GM23338 (cell line): Measurements from ENCODE around the gene CHIC2. TPM values are rescaled to one million over a fixed set of nuclear protein-coding genes. Genes with fewer than 3 reads are reported as not detected.

Experiments
- ATAC-seq: fragments of 200-7000 bp; cut with Tn5 transposase; 3 replicates; pipeline ENCODE4 v1.9.1; 2020
- DNase-seq: peaks from one replicate; pipeline ENCODE4 v3.0.0-alpha.2; 2015; ENCODE audit warnings: low spot score
- H2AFZ ChIP-seq: fragments of 200-600 bp; sonication (generic); 2 replicates; pipeline ENCODE4 v1.8.0; 2016; ENCODE audit warnings: antibody characterized with exemption, mild to moderate bottlenecking, moderate library complexity
- H3F3A ChIP-seq: fragments of 200-600 bp; sonication (generic); replicated peaks from 2 replicates; pipeline ENCODE4 v1.8.0; 2017; ENCODE audit warnings: antibody characterized with exemption, mixed run types, low read depth
- H3K27ac ChIP-seq: fragments of 200-600 bp; sonication (generic); 2 replicates; pipeline ENCODE4 v1.6.1; 2016; ENCODE audit warnings: low read depth
- H3K27me3 ChIP-seq: fragments of 200-600 bp; sonication (generic); 2 replicates; pipeline ENCODE4 v1.8.0; 2016; ENCODE audit warnings: mild to moderate bottlenecking, mixed run types, moderate library complexity; ENCODE audit not compliant: insufficient read depth
- H3K36me3 ChIP-seq: fragments of 200-600 bp; sonication (generic); 2 replicates; pipeline ENCODE4 v1.8.0; 2016; ENCODE audit warnings: mild to moderate bottlenecking; ENCODE audit not compliant: insufficient read depth
- H3K4me1 ChIP-seq: fragments of 200-600 bp; sonication (generic); 2 replicates; pipeline ENCODE4 v1.8.0; 2016; ENCODE audit warnings: mild to moderate bottlenecking, moderate library complexity; ENCODE audit not compliant: insufficient read depth
- H3K4me2 ChIP-seq: fragments of 200-600 bp; sonication (generic); 2 replicates; pipeline ENCODE4 v1.7.1; 2017; ENCODE audit warnings: mixed run types
- H3K4me3 ChIP-seq: fragments of 200-600 bp; sonication (generic); 2 replicates; pipeline ENCODE4 v1.6.1; 2016; ENCODE audit warnings: mixed run types
- H3K79me2 ChIP-seq: fragments of 200-600 bp; sonication (generic); replicated peaks from 2 replicates; pipeline ENCODE4 v1.8.0; 2017; ENCODE audit warnings: mild to moderate bottlenecking; ENCODE audit not compliant: insufficient read depth
- H3K9me2 ChIP-seq: fragments of 200-600 bp; sonication (generic); 2 replicates; pipeline ENCODE4 v1.8.0; 2017; ENCODE audit not compliant: insufficient read depth
- H4K20me1 ChIP-seq: fragments of 200-600 bp; sonication (generic); replicated peaks from 2 replicates; pipeline ENCODE4 v1.8.0; 2017; ENCODE audit warnings: mild to moderate bottlenecking; ENCODE audit not compliant: insufficient read depth
- H3K27ac Mint-ChIP-seq: 2 replicates; pipeline ENCODE4 v1.8.0; 2020; ENCODE audit warnings: inconsistent platforms, mild to moderate bottlenecking, moderate library complexity, mixed read lengths
- H3K27me3 Mint-ChIP-seq: 3 replicates; pipeline ENCODE4 v1.8.0; 2022; ENCODE audit warnings: low read depth, mild to moderate bottlenecking, moderate library complexity, mixed read lengths, inconsistent platforms; ENCODE audit not compliant: insufficient read depth, poor library complexity
- H3K36me3 Mint-ChIP-seq: 3 replicates; pipeline ENCODE4 v1.8.0; 2021; ENCODE audit warnings: low read depth, mild to moderate bottlenecking, inconsistent platforms, moderate library complexity, mixed read lengths
- H3K4me1 Mint-ChIP-seq: 3 replicates; pipeline ENCODE4 v1.8.0; 2020; ENCODE audit warnings: mild to moderate bottlenecking, inconsistent platforms, mixed read lengths
- H3K4me3 Mint-ChIP-seq: 3 replicates; pipeline ENCODE4 v1.8.0; 2021; ENCODE audit warnings: moderate library complexity, mild to moderate bottlenecking, inconsistent platforms, mixed read lengths
- H3K9me3 Mint-ChIP-seq: 3 replicates; pipeline ENCODE4 v1.8.0; 2020; ENCODE audit warnings: moderate library complexity, mild to moderate bottlenecking, inconsistent platforms, mixed read lengths
- EZH2 ChIP-seq: fragments of 200-600 bp; sonication (generic); IDR thresholded peaks from one replicate; pipeline ENCODE4 v1.8.0; 2017; ENCODE audit warnings: antibody characterized with exemption, mild to moderate bottlenecking, low read depth; ENCODE audit not compliant: unreplicated experiment
- NANOG ChIP-seq: IDR thresholded peaks from 2 replicates; pipeline ENCODE4 v1.6.1; 2016; ENCODE audit warnings: antibody characterized with exemption, borderline replicate concordance
- polyA plus RNA-seq: library from polyadenylated mRNA; unstranded; fragments of >200 nt; fragmentation: Nextera tagmentation; extraction: Ambion mirVana; gene quantifications from 2 replicates; pipeline ENCODE4 v1.2.1, GENCODE V29; 2016
- total RNA-seq: library from RNA; depleted of rRNA; stranded (reverse); fragments of >200 nt; shearing (Covaris generic); gene quantifications from 2 replicates; pipeline ENCODE4 v1.2.3, GENCODE V29; 2014
- TF ChIP-seq, protein P1 (sequence below): IDR thresholded peaks from one replicate; pipeline ENCODE4 v1.6.1; 2018; ENCODE audit warnings: antibody characterized with exemption; ENCODE audit not compliant: unreplicated experiment
- TF ChIP-seq, protein P2 (sequence below): fragments of 250-450 bp; sonication (Bioruptor Pico); IDR thresholded peaks from 2 replicates; pipeline ENCODE4 v1.5.0; 2020; ENCODE audit warnings: mild to moderate bottlenecking, moderate library complexity

CHIC2 gene
- total and polyA plus RNA-seq, 2 experiments from 2014 or later: 17.2 to 18.3 TPM

DNA sequence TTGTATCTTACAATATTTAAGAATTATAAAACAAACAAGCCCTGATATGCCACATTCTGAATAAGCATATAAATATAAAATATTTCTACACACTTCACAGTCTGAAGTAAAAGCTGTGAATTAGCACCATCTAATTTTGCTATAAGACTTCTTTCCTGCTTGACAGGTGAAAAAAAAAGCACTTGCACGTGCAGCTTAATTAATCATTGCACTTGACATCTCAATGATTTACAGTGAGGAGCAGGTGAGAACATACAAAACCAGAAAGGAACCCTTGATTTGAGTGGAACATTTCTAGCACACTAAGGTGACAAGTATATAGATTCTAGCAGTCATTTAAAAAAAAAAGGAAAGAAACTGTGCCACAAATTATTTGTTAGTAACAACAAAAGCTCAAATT is 47.9 kb downstream of the CHIC2 start:
- no peak overlapping the region for H3K27ac ChIP-seq
- no peaks in the 10 kb centered on the region for H3K36me3 Mint-ChIP-seq
- H3F3A ChIP-seq: no peaks in the 10 kb centered on the region
- no peak for DNase-seq
- H3K27ac Mint-ChIP-seq: no peak overlapping the region
- H3K9me2 ChIP-seq: no peaks in the 10 kb centered on the region
- H3K36me3 ChIP-seq: no peaks in the 10 kb centered on the region
- peaks cover 11% of the 10 kb centered on the region; the same call in 1 of the 2 replicates for H3K79me2 ChIP-seq
- peaks cover 45% of the 10 kb centered on the region for H3K4me1 Mint-ChIP-seq
- H3K27me3 Mint-ChIP-seq: no peaks in the 10 kb centered on the region
- peak overlapping the region; percentile 48; the same call in 1 of the 2 replicates for H3K4me2 ChIP-seq
- H3K4me3 ChIP-seq: no peak overlapping the region
- no peak overlapping the region for H2AFZ ChIP-seq
- no peak for ATAC-seq
- no peak overlapping the region for H3K4me3 Mint-ChIP-seq
- H3K27me3 ChIP-seq: no peaks in the 10 kb centered on the region
- H3K4me1 ChIP-seq: peaks cover 52% of the 10 kb centered on the region
- H3K9me3 Mint-ChIP-seq: no peaks in the 10 kb centered on the region
- TF ChIP-seq, protein P1, sequence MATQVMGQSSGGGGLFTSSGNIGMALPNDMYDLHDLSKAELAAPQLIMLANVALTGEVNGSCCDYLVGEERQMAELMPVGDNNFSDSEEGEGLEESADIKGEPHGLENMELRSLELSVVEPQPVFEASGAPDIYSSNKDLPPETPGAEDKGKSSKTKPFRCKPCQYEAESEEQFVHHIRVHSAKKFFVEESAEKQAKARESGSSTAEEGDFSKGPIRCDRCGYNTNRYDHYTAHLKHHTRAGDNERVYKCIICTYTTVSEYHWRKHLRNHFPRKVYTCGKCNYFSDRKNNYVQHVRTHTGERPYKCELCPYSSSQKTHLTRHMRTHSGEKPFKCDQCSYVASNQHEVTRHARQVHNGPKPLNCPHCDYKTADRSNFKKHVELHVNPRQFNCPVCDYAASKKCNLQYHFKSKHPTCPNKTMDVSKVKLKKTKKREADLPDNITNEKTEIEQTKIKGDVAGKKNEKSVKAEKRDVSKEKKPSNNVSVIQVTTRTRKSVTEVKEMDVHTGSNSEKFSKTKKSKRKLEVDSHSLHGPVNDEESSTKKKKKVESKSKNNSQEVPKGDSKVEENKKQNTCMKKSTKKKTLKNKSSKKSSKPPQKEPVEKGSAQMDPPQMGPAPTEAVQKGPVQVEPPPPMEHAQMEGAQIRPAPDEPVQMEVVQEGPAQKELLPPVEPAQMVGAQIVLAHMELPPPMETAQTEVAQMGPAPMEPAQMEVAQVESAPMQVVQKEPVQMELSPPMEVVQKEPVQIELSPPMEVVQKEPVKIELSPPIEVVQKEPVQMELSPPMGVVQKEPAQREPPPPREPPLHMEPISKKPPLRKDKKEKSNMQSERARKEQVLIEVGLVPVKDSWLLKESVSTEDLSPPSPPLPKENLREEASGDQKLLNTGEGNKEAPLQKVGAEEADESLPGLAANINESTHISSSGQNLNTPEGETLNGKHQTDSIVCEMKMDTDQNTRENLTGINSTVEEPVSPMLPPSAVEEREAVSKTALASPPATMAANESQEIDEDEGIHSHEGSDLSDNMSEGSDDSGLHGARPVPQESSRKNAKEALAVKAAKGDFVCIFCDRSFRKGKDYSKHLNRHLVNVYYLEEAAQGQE: no peak
- H4K20me1 ChIP-seq: no peaks in the 10 kb centered on the region

- DNase-seq: peak; percentile 86
- peak; percentile 100 for ATAC-seq
- H3K9me3 Mint-ChIP-seq: no peaks in the 10 kb centered on the region
- TF ChIP-seq NANOG (peak; percentile 85; the same call in 1 of the 2 replicates), EZH2 (no peak)
- TF ChIP-seq, protein P2, sequence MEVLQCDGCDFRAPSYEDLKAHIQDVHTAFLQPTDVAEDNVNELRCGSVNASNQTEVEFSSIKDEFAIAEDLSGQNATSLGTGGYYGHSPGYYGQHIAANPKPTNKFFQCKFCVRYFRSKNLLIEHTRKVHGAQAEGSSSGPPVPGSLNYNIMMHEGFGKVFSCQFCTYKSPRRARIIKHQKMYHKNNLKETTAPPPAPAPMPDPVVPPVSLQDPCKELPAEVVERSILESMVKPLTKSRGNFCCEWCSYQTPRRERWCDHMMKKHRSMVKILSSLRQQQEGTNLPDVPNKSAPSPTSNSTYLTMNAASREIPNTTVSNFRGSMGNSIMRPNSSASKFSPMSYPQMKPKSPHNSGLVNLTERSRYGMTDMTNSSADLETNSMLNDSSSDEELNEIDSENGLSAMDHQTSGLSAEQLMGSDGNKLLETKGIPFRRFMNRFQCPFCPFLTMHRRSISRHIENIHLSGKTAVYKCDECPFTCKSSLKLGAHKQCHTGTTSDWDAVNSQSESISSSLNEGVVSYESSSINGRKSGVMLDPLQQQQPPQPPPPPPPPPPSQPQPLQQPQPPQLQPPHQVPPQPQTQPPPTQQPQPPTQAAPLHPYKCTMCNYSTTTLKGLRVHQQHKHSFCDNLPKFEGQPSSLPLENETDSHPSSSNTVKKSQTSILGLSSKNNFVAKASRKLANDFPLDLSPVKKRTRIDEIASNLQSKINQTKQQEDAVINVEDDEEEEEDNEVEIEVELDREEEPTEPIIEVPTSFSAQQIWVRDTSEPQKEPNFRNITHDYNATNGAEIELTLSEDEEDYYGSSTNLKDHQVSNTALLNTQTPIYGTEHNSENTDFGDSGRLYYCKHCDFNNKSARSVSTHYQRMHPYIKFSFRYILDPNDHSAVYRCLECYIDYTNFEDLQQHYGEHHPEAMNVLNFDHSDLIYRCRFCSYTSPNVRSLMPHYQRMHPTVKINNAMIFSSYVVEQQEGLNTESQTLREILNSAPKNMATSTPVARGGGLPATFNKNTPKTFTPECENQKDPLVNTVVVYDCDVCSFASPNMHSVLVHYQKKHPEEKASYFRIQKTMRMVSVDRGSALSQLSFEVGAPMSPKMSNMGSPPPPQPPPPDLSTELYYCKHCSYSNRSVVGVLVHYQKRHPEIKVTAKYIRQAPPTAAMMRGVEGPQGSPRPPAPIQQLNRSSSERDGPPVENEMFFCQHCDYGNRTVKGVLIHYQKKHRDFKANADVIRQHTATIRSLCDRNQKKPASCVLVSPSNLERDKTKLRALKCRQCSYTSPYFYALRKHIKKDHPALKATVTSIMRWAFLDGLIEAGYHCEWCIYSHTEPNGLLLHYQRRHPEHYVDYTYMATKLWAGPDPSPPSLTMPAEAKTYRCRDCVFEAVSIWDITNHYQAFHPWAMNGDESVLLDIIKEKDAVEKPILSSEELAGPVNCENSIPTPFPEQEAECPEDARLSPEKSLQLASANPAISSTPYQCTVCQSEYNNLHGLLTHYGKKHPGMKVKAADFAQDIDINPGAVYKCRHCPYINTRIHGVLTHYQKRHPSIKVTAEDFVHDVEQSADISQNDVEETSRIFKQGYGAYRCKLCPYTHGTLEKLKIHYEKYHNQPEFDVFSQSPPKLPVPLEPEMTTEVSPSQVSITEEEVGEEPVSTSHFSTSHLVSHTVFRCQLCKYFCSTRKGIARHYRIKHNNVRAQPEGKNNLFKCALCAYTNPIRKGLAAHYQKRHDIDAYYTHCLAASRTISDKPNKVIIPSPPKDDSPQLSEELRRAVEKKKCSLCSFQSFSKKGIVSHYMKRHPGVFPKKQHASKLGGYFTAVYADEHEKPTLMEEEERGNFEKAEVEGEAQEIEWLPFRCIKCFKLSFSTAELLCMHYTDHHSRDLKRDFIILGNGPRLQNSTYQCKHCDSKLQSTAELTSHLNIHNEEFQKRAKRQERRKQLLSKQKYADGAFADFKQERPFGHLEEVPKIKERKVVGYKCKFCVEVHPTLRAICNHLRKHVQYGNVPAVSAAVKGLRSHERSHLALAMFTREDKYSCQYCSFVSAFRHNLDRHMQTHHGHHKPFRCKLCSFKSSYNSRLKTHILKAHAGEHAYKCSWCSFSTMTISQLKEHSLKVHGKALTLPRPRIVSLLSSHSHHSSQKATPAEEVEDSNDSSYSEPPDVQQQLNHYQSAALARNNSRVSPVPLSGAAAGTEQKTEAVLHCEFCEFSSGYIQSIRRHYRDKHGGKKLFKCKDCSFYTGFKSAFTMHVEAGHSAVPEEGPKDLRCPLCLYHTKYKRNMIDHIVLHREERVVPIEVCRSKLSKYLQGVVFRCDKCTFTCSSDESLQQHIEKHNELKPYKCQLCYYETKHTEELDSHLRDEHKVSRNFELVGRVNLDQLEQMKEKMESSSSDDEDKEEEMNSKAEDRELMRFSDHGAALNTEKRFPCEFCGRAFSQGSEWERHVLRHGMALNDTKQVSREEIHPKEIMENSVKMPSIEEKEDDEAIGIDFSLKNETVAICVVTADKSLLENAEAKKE (CRISPR knock-in tag): 0 out of 2 replicates have a peak, but pooled peaks have one; percentile 13
- H2AFZ ChIP-seq: no peak overlapping the region
- H3K27ac ChIP-seq: peak overlapping the region; percentile 81
- H3K79me2 ChIP-seq: peaks cover 11% of the 10 kb centered on the region; the same call in 1 of the 2 replicates
- no peaks in the 10 kb centered on the region for H3K36me3 Mint-ChIP-seq
- no peaks in the 10 kb centered on the region for H3K27me3 Mint-ChIP-seq
- H3F3A ChIP-seq: no peaks in the 10 kb centered on the region
- peak overlapping the region; percentile 62 for H3K4me3 Mint-ChIP-seq
- no peaks in the 10 kb centered on the region for H3K27me3 ChIP-seq
- H3K4me1 ChIP-seq: peaks cover 59% of the 10 kb centered on the region
- H3K4me1 Mint-ChIP-seq: peaks cover 51% of the 10 kb centered on the region
- no peaks in the 10 kb centered on the region for H3K36me3 ChIP-seq
- peak overlapping the region; percentile 2; the same call in 1 of the 2 replicates for H3K27ac Mint-ChIP-seq
- no peaks in the 10 kb centered on the region for H4K20me1 ChIP-seq
- H3K4me2 ChIP-seq: peak overlapping the region; percentile 68
- no peaks in the 10 kb centered on the region for H3K9me2 ChIP-seq
- H3K4me3 ChIP-seq: peak overlapping the region; percentile 40
These were observed 48.9 kb downstream of the CHIC2 start for GRCh38 chr4:54015423-54016030.
